Measurements from ENCODE around the gene BARD1. TPM values are rescaled to one million over a fixed set of nuclear protein-coding genes. Genes with fewer than 3 reads are reported as not detected.

The BARD1 gene
- total RNA-seq, 1 donor from 2014 or later = 22.0 TPM

DNA sequence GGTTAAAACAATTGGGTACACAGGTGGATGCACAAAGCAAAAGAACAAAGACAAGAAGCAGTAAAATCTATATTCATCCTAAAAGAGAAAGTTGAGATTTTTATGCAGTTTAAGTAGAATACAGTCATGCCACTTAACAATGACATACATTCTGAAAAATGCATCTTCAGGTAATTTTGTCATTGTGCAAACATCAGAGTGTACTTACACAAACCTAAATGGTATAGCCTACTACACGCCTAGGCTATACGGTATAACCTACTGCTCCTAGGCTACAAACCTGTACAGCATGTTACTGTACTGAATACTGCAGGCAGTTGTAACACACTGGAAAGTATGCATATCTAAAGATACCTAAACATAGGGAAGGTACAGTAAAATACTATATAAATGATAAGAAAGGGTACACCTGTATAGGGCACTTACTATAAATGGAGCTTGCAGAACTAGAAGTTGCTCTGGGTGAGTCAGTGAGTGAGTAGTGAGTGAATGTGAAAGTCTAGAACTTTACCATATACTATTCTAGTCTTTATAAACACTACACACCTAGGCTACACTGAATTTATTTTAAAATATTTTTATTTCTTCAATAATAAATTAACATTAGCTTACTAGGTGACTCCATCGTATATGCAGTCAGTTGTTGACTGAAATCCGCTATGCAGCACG lies 132.9 kb downstream of the BARD1 start:
- no peak overlapping the region for H3K27ac ChIP-seq
- H3K27me3 ChIP-seq = no peaks in the 10 kb centered on the region
- no peaks in the 10 kb centered on the region for H3K36me3 ChIP-seq
- no peaks in the 10 kb centered on the region for H3K9me3 ChIP-seq
- intact Hi-C loops (cut with DNase I) = no loop called here
- no peak overlapping the region for H3K4me3 ChIP-seq
- H3K4me1 ChIP-seq = no peaks in the 10 kb centered on the region
- DNase-seq (ENCODE audit: low spot score in 2 of 2) = no peak
- TF ChIP-seq, protein P1, sequence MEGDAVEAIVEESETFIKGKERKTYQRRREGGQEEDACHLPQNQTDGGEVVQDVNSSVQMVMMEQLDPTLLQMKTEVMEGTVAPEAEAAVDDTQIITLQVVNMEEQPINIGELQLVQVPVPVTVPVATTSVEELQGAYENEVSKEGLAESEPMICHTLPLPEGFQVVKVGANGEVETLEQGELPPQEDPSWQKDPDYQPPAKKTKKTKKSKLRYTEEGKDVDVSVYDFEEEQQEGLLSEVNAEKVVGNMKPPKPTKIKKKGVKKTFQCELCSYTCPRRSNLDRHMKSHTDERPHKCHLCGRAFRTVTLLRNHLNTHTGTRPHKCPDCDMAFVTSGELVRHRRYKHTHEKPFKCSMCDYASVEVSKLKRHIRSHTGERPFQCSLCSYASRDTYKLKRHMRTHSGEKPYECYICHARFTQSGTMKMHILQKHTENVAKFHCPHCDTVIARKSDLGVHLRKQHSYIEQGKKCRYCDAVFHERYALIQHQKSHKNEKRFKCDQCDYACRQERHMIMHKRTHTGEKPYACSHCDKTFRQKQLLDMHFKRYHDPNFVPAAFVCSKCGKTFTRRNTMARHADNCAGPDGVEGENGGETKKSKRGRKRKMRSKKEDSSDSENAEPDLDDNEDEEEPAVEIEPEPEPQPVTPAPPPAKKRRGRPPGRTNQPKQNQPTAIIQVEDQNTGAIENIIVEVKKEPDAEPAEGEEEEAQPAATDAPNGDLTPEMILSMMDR (IDR thresholded peaks at IDR 0.05) = no peak

Data from ascending aorta (tissue), 2 donors.